Upper lobe of right lung (tissue), 1 donor: Measurements from ENCODE around the gene GGACT. TPM values are rescaled to one million over a fixed set of nuclear protein-coding genes. Genes with fewer than 3 reads are reported as not detected.

Experiments
- ATAC-seq: fragments of 200-7000 bp; cut with Tn5 transposase; one replicate; pipeline ENCODE4 v1.9.1; 2020; ENCODE audit warnings: mild to moderate bottlenecking, moderate library complexity
- DNase-seq: peaks from one replicate; pipeline ENCODE4 v3.0.0-alpha.2; 2020
- H3K27ac ChIP-seq: fragments of 200-600 bp; one replicate; pipeline ENCODE4 v1.8.0; 2022
- H3K27me3 ChIP-seq: fragments of 200-600 bp; one replicate; pipeline ENCODE4 v1.8.0; 2022; ENCODE audit warnings: mild to moderate bottlenecking
- H3K36me3 ChIP-seq: fragments of 200-600 bp; one replicate; pipeline ENCODE4 v1.8.0; 2022
- H3K4me1 ChIP-seq: fragments of 200-600 bp; one replicate; pipeline ENCODE4 v1.8.0; 2022
- H3K4me3 ChIP-seq: fragments of 200-600 bp; one replicate; pipeline ENCODE4 v1.8.0; 2022; ENCODE audit warnings: mild to moderate bottlenecking
- H3K9me3 ChIP-seq: fragments of 200-600 bp; one replicate; pipeline ENCODE4 v1.8.0; 2022
- intact Hi-C: fragments of 100-400 bp; cut with DNase I; formaldehyde crosslinking; loops from one replicate; pipeline ENCODE4 v1.11.0; 2022
- total RNA-seq: library from RNA; stranded (reverse); fragmentation: NEBNext Ultra II Directional; extraction: Animal tissue kit (Norgen Biotek cat#: 25700); gene quantifications from one replicate; pipeline ENCODE4 v1.2.1, GENCODE V29; 2021
- TF ChIP-seq, protein P1 (sequence below): fragments of 200-600 bp; IDR thresholded peaks from one replicate; pipeline ENCODE4 v1.8.0; 2022; ENCODE audit warnings: antibody characterized with exemption
- donor health status: DM: no; HTN: yes; CAD: no; lungs with severe emphysema.

GGACT gene
- total RNA-seq, 1 donor from 2014 or later: 4.7 TPM

GRCh38 chr13:100532090-100532766 lies 56.4 kb downstream of the GGACT start:
- ATAC-seq: no peak
- Histone ChIP-seq H3K27ac (no peak overlapping the region), H3K4me1 (no peaks in the 10 kb centered on the region), H3K27me3 (no peaks in the 10 kb centered on the region), H3K9me3 (no peaks in the 10 kb centered on the region), H3K36me3 (peaks cover 10% of the 10 kb centered on the region), H3K4me3 (no peak overlapping the region)
- no peak for DNase-seq
- TF ChIP-seq, protein P1, sequence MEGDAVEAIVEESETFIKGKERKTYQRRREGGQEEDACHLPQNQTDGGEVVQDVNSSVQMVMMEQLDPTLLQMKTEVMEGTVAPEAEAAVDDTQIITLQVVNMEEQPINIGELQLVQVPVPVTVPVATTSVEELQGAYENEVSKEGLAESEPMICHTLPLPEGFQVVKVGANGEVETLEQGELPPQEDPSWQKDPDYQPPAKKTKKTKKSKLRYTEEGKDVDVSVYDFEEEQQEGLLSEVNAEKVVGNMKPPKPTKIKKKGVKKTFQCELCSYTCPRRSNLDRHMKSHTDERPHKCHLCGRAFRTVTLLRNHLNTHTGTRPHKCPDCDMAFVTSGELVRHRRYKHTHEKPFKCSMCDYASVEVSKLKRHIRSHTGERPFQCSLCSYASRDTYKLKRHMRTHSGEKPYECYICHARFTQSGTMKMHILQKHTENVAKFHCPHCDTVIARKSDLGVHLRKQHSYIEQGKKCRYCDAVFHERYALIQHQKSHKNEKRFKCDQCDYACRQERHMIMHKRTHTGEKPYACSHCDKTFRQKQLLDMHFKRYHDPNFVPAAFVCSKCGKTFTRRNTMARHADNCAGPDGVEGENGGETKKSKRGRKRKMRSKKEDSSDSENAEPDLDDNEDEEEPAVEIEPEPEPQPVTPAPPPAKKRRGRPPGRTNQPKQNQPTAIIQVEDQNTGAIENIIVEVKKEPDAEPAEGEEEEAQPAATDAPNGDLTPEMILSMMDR: no peak
- intact Hi-C loops: no loop called here

DNA sequence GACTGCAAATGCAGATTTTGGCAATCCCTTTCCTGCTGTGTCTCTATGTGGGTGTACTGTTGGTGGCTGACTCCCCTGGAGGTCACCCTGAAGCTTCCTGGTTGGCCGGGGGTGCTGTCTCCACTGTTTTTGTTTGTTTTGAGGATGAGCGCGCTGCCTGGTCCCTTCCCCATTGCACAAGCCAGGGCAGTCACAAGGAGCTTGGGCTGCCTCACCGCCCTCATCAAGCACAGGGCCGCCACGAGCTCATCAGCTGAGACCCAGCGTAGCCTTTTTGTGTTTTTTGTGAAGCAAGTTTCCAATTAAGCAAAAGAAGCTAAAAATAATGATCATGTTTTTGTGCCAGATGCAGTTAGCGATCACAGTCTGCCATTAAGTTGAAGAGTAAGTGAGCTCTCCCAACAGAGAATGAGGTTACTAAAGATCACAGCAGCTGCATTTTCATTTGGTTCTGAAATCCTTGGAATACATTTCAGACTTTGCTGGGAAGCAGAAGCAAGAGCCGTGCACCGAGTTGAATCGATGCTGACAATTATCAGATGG lies 57.8 kb downstream of the GGACT start:
- Histone ChIP-seq H3K4me1 (no peaks in the 10 kb centered on the region), H3K27me3 (no peaks in the 10 kb centered on the region), H3K9me3 (no peaks in the 10 kb centered on the region), H3K36me3 (peaks cover 10% of the 10 kb centered on the region), H3K27ac (no peak overlapping the region), H3K4me3 (no peak overlapping the region)
- intact Hi-C loops: no loop called here
- ATAC-seq: no peak
- no peak for DNase-seq
- TF ChIP-seq, protein P1: no peak

DNA sequence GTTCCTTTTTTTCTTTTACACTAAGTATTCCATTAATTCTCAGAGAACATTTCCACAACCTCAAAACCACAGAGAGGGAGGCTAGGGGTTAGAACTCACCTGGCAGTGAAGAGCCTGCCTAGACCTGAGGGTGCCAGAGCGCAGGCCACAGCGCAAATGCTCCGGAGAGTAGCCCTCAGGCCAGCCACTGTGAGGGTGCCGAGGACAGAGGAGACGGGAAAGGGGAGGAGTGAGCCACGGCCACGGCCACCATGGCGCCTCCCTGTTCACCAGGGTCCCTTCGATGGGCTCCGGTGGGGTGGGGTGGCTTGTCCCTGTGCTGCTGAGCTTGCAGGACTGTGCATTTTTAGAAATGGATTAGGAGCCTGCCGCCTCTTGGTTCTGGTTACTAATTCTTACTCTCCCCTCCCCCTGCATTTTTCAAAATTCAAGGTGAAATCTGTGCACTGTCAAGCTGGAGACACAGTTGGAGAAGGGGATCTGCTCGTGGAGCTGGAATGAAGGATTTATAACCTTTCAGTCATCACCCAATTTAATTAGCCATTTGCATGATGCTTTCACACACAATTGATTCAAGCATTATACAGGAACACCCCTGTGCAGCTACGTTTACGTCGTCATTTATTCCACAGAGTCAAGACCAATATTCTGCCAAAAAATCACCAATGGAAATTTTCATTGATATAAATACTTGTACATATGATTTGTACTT lies 58.8 kb downstream of the GGACT start:
- Histone ChIP-seq H3K27me3 (no peaks in the 10 kb centered on the region), H3K4me3 (no peak overlapping the region), H3K36me3 (peaks cover 10% of the 10 kb centered on the region), H3K27ac (no peak overlapping the region), H3K9me3 (no peaks in the 10 kb centered on the region), H3K4me1 (no peaks in the 10 kb centered on the region)
- ATAC-seq (no peak), DNase-seq (no peak)
- intact Hi-C loops: no loop called here
- TF ChIP-seq, protein P1: no peak

- intact Hi-C loops: no loop called here
- ATAC-seq (no peak), DNase-seq (no peak)
- no peaks in the 10 kb centered on the region for H3K4me1 ChIP-seq
- H3K36me3 ChIP-seq: peaks cover 10% of the 10 kb centered on the region
- no peak overlapping the region for H3K27ac ChIP-seq
- H3K27me3 ChIP-seq: no peaks in the 10 kb centered on the region
- H3K9me3 ChIP-seq: no peaks in the 10 kb centered on the region
- no peak overlapping the region for H3K4me3 ChIP-seq
- TF ChIP-seq, protein P1: no peak
Observed at GRCh38 chr13:100528820-100529219, 59.8 kb downstream of the GGACT start.

- intact Hi-C loops: no loop called here
- H3K36me3 ChIP-seq: peaks cover 10% of the 10 kb centered on the region
- no peak overlapping the region for H3K4me3 ChIP-seq
- H3K4me1 ChIP-seq: no peaks in the 10 kb centered on the region
- H3K27ac ChIP-seq: no peak overlapping the region
- no peaks in the 10 kb centered on the region for H3K9me3 ChIP-seq
- ATAC-seq: no peak
- H3K27me3 ChIP-seq: no peaks in the 10 kb centered on the region
- no peak for DNase-seq
- TF ChIP-seq, protein P1: no peak
Observed at GRCh38 chr13:100528353-100528752, 60.2 kb downstream of the GGACT start.
